GM12891 (cell line): ENCODE data around the gene GCNT2.
"Not testable (repeated sequence)": the region's sequence is repeated elsewhere in the genome, so short reads cannot be mapped to it uniquely, and the experiment has no call there.

Experiments used
- DNase-seq: peaks from one replicate; pipeline ENCODE4 v3.0.0; 2011; ENCODE audit warnings: low spot score; ENCODE audit not compliant: insufficient read length
- FAIRE-seq: peaks from 2 replicates; lab custom pipeline; 2011; peaks lifted over from hg19 to GRCh38; lab: Jason Lieb, UNC
- PAX5 ChIP-seq: IDR thresholded peaks from 2 replicates; pipeline ENCODE4 v1.6.1; 2011; ENCODE audit warnings: low read length, moderate library complexity, mild to moderate bottlenecking; ENCODE audit not compliant: insufficient read depth, severe bottlenecking
- POLR2A ChIP-seq: IDR thresholded peaks from 2 replicates; pipeline ENCODE4 v1.6.1; 2011; ENCODE audit warnings: low read depth, low read length, control low read depth
- POLR2AphosphoS5 ChIP-seq: IDR thresholded peaks from 2 replicates; pipeline ENCODE4 v1.6.1; 2011; ENCODE audit warnings: low read depth, low read length, control low read depth
- POU2F2 ChIP-seq: IDR thresholded peaks from 2 replicates; pipeline ENCODE4 v1.6.1; 2011; ENCODE audit warnings: low read depth, mild to moderate bottlenecking, control low read depth, low read length, moderate library complexity
- SPI1 ChIP-seq: IDR thresholded peaks from 2 replicates; pipeline ENCODE4 v1.6.1; 2011; ENCODE audit warnings: low read depth, low read length, control low read depth
- TAF1 ChIP-seq: IDR thresholded peaks from 2 replicates; pipeline ENCODE4 v1.6.1; 2011; ENCODE audit warnings: low read depth, low read length, control low read depth

Gene GCNT2

GRCh38 chr6:10487668-10488327 lies 33.4 kb upstream of the GCNT2 start:
- FAIRE-seq (no peak), DNase-seq (no peak)
- no peak for TF ChIP-seq POU2F2
- TF ChIP-seq SPI1, result no peak
- TF ChIP-seq POLR2AphosphoS5, result no peak
- no peak for TF ChIP-seq TAF1
- TF ChIP-seq POLR2A, result no peak
- no peak for TF ChIP-seq PAX5

GRCh38 chr6:10491463-10491862 lies 29.7 kb upstream of the GCNT2 start:
- no peak for DNase-seq
- no peak for FAIRE-seq
- TF ChIP-seq TAF1, result no peak
- no peak for TF ChIP-seq SPI1
- TF ChIP-seq PAX5, result no peak
- TF ChIP-seq POU2F2, result no peak
- TF ChIP-seq POLR2A, result no peak
- TF ChIP-seq POLR2AphosphoS5, result no peak

GRCh38 chr6:10491905-10492304 lies 29.2 kb upstream of the GCNT2 start:
- not testable (repeated sequence) for FAIRE-seq, DNase-seq

- TF ChIP-seq POLR2AphosphoS5, result no peak
- TF ChIP-seq TAF1, result no peak
- no peak for TF ChIP-seq POLR2A
- TF ChIP-seq SPI1, result no peak
- DNase-seq, result no peak
- no peak for FAIRE-seq
These were observed 26.1 kb upstream of the GCNT2 start for GRCh38 chr6:10495029-10495428.

- FAIRE-seq, result no peak
- no peak for DNase-seq
These were observed 15.6 kb upstream of the GCNT2 start for GRCh38 chr6:10505529-10505928.

GRCh38 chr6:10507298-10507697 lies 13.9 kb upstream of the GCNT2 start:
- no peak for TF ChIP-seq POLR2AphosphoS5
- no peak for TF ChIP-seq PAX5
- DNase-seq, result no peak
- FAIRE-seq, result peak; percentile 16

More at GRCh38 chr6:10505529-10505928, 15.6 kb upstream of the GCNT2 start:
- TF ChIP-seq POLR2AphosphoS5 (no peak), POU2F2 (no peak), SPI1 (no peak), TAF1 (no peak), POLR2A (no peak), PAX5 (no peak)

GRCh38 chr6:10507715-10508114 lies 13.4 kb upstream of the GCNT2 start:
- no peak for DNase-seq
- FAIRE-seq, result no peak
- TF ChIP-seq TAF1, result no peak
- no peak for TF ChIP-seq POLR2AphosphoS5
- TF ChIP-seq SPI1, result no peak
- no peak for TF ChIP-seq PAX5
- TF ChIP-seq POLR2A, result no peak
- TF ChIP-seq POU2F2, result no peak

GRCh38 chr6:10510592-10511367 lies 10.4 kb upstream of the GCNT2 start:
- FAIRE-seq (peak; percentile 92), DNase-seq (peak; percentile 39)
- peak; percentile 43; the same call in 1 of the 2 replicates for TF ChIP-seq SPI1
- no peak for TF ChIP-seq TAF1

GRCh38 chr6:10511477-10511876 lies 9.7 kb upstream of the GCNT2 start:
- FAIRE-seq, result peak; percentile 45
- TF ChIP-seq TAF1 (no peak), POU2F2 (no peak), POLR2A (no peak), SPI1 (no peak), POLR2AphosphoS5 (no peak), PAX5 (no peak)

GRCh38 chr6:10513544-10513943 lies 7.6 kb upstream of the GCNT2 start:
- TF ChIP-seq PAX5 (no peak), TAF1 (no peak), POLR2AphosphoS5 (no peak), POLR2A (no peak), SPI1 (no peak), POU2F2 (no peak)
- FAIRE-seq, result no peak
- DNase-seq, result no peak

More at GRCh38 chr6:10511477-10511876, 9.7 kb upstream of the GCNT2 start:
- no peak for DNase-seq

- no peak for DNase-seq
- FAIRE-seq, result no peak
- TF ChIP-seq TAF1 (no peak), POLR2AphosphoS5 (no peak), PAX5 (no peak), SPI1 (no peak), POU2F2 (no peak), POLR2A (no peak)
These were observed 6.9 kb upstream of the GCNT2 start for GRCh38 chr6:10514049-10514780.
